Psoas muscle (tissue), 8 donors: ENCODE results near the gene LOXL1. TPM values are rescaled to one million over a fixed set of nuclear protein-coding genes. Genes with fewer than 3 reads are reported as not detected.

ENCODE experiments used
- ATAC-seq, 4 donors: fragments of 200-7000 bp; cut with Tn5 transposase; one replicate each; pipeline ENCODE4 v1.9.1; 2020; ENCODE audit warnings: moderate library complexity in 3 of 4, mild to moderate bottlenecking in 2 of 4
- DNase-seq, 2 donors: peaks; one replicate each; pipeline ENCODE4 v3.0.0-alpha.2; 2020
- H3K27ac ChIP-seq: fragments of 200-600 bp; one replicate; pipeline ENCODE4 v1.8.0; 2022
- H3K27me3 ChIP-seq, 3 donors: fragments of 200-600 bp in 1 of 3; one replicate each; pipeline versions ENCODE4 v1.6.1 to v1.8.0; 2013 to 2022; ENCODE audit warnings: low read length in 2 of 3, mild to moderate bottlenecking in 2 of 3, moderate library complexity in 1 of 3; ENCODE audit not compliant: insufficient read depth in 3 of 3
- H3K36me3 ChIP-seq, 2 donors: fragments of 200-600 bp in 1 of 2; one replicate each; pipeline versions ENCODE4 v1.6.1 to v1.8.0; 2013 to 2022; ENCODE audit warnings: low read depth in 1 of 2, mild to moderate bottlenecking in 1 of 2, moderate library complexity in 1 of 2; ENCODE audit not compliant: insufficient read depth in 1 of 2
- H3K4me1 ChIP-seq: fragments of 200-600 bp; one replicate; pipeline ENCODE4 v1.8.0; 2022
- H3K4me3 ChIP-seq: fragments of 200-600 bp; one replicate; pipeline ENCODE4 v1.8.0; 2022; ENCODE audit warnings: mild to moderate bottlenecking
- H3K9me3 ChIP-seq: fragments of 200-600 bp; one replicate; pipeline ENCODE4 v1.8.0; 2022
- WGBS, 3 donors: extraction: QIAGEN DNeasy Blood & Tissue Kit; methylation state at CpG; one replicate each; pipeline versions ENCODE4 v1.1.6 to v1.1.7; 2013; 5-methylcytosine and 5-hydroxymethylcytosine counted together
- intact Hi-C, 2 donors: fragments of 100-400 bp; cut with DNase I; formaldehyde crosslinking; loops; one replicate each; pipeline versions ENCODE4 v1.11.0 to v1.14.2; 2022
- polyA plus RNA-seq, 3 donors: library from polyadenylated mRNA; stranded (reverse); fragments of 200-250 nt; gene quantifications; one replicate each; pipeline ENCODE4 v1.2.3, GENCODE V29; 2013
- total RNA-seq, 4 donors: library from RNA; stranded (reverse); fragmentation: NEBNext Ultra II Directional in 2 of 4; extraction: Animal tissue kit (Norgen Biotek cat#: 25700) in 2 of 4; gene quantifications; one replicate each; pipeline versions ENCODE4 v1.2.1 to v1.2.4, GENCODE V29; 2021 to 2023
- TF ChIP-seq, protein P1 (sequence below): fragments of 200-600 bp; IDR thresholded peaks from one replicate; pipeline ENCODE4 v1.8.0; 2022; ENCODE audit warnings: antibody characterized with exemption
- donor health status: healthy with polysubstance abuse.
- donor health status: DM: no; HTN: no; CAD: no; lungs with moderate emphysema.
- donor health status: Bipolar disorder and iron deficiency.
- donor health status: healthy.
- donor health status: DM: yes; HTN: yes; CAD: no.
- donor health status: DM: no; HTN: no; CAD: no.
- donor health status: DM: no; HTN: no; CAD: no.
- donor health status: DM: yes; HTN: yes; CAD: no.

The LOXL1 gene
- total and polyA plus RNA-seq, 7 donors, result 1.6 to 8.7 (median 5.1) TPM

DNA sequence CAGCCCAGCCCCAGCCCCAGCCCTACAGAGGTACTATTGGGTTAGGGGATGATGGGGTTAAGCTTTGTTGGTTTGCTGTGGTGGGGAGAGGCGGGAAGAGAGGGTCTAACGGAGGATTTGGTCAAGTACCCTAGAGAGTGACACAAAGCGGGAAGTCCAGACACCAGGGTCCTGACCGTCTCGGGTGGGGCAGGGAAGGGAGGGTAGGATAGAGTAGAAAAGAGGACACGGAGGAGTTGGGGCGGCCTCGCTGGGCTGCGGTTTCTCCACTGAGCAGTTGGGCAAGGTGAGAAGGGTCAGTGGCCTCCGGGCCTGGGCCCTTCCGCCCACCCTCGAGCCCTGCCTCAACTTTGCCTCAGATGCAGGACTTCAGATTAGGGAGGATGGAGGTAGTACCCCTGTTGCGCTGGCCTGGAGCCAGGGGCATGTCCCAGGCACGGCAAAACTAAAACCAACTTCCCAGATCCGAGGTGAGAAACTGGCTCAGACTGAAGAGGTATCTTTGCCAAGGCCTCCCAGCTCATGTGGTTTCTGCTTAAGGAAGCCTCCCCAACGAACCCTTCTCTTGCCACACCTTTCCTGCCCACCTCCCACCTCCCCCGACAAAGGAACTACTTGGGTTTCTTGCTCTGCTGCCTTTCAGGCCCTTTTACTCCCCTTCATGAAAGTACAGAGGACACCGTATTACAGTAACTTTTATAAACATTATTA is 68.8 kb downstream of the LOXL1 start:
- DNase-seq (peak; percentile 39 to 69), ATAC-seq (peak in 2 of 4 donors; percentile 4 to 21)
- H3K4me1 ChIP-seq, result peaks cover 44% of the 10 kb centered on the region
- H3K36me3 ChIP-seq, result peaks cover 7 to 22% of the 10 kb centered on the region in 2 donors
- peak overlapping the region; percentile 79 for H3K27ac ChIP-seq
- intact Hi-C loops, result no loop called here
- H3K4me3 ChIP-seq, result peak overlapping the region; percentile 92
- TF ChIP-seq, protein P1, sequence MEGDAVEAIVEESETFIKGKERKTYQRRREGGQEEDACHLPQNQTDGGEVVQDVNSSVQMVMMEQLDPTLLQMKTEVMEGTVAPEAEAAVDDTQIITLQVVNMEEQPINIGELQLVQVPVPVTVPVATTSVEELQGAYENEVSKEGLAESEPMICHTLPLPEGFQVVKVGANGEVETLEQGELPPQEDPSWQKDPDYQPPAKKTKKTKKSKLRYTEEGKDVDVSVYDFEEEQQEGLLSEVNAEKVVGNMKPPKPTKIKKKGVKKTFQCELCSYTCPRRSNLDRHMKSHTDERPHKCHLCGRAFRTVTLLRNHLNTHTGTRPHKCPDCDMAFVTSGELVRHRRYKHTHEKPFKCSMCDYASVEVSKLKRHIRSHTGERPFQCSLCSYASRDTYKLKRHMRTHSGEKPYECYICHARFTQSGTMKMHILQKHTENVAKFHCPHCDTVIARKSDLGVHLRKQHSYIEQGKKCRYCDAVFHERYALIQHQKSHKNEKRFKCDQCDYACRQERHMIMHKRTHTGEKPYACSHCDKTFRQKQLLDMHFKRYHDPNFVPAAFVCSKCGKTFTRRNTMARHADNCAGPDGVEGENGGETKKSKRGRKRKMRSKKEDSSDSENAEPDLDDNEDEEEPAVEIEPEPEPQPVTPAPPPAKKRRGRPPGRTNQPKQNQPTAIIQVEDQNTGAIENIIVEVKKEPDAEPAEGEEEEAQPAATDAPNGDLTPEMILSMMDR, result no peak
- H3K9me3 ChIP-seq, result no peaks in the 10 kb centered on the region
- 2 to 3% (median 3%) methylated on average over 18 of the region's 18 CpGs for WGBS, 3 donors
- no peaks in the 10 kb centered on the region for H3K27me3 ChIP-seq

DNA sequence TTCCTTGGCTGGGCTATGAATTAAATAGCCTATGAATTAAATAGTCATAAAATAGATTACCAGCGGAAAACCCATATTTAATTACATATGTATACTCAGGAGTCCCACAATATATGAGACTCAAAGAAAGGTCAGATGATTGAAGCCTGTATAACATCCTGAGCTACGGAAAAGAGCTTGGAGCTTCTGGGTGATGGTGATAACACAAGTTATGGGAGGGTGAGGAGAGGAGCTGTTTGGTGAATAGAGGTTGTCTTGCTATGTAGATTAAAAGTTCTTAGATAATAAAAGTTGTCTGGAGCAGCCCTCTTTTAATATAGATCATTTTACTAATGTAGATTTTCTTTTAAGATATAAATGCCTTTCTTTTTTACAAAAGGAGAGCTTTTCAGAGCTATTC is 70.0 kb downstream of the LOXL1 start:
- H3K4me3 ChIP-seq, result peak overlapping the region; percentile 92
- intact Hi-C loops, result no loop called here
- TF ChIP-seq, protein P1, result no peak
- DNase-seq, result no peak
- peaks cover 7 to 28% of the 10 kb centered on the region in 2 donors for H3K36me3 ChIP-seq
- ATAC-seq, result no peak
- H3K27ac ChIP-seq, result peak overlapping the region; percentile 79
- H3K27me3 ChIP-seq, result no peaks in the 10 kb centered on the region
- 57 to 60% (median 58%) methylated on average over 2 of the region's 2 CpGs for WGBS, 3 donors
- H3K9me3 ChIP-seq, result no peaks in the 10 kb centered on the region
- peaks cover 43% of the 10 kb centered on the region for H3K4me1 ChIP-seq

DNA sequence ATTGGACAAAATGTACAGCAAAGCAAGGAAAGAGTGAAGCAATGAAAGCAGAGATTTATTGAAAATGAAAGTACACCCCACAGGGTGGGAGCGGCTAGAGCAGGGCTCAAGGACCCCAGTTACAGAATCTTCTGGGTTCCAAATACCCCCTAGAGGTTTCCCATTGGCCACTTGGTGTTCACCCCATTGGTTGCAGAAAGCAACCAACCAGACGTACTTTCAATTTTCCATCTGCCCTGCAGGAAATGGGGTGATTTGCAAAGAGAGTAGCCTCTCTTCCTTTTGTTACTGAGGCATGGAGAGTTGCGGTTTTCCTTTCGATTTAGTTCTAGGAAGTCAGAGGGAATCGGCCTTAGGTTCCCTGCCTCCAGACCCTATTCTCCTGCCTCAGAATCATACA is 70.7 kb downstream of the LOXL1 start:
- peak overlapping the region; percentile 92 for H3K4me3 ChIP-seq
- intact Hi-C loops, result no loop called here
- TF ChIP-seq, protein P1, result no peak
- WGBS, 3 donors, result 47 to 51% (median 50%) methylated on average over 5 of the region's 5 CpGs
- DNase-seq, result no peak
- H3K4me1 ChIP-seq, result peaks cover 43% of the 10 kb centered on the region
- peak overlapping the region; percentile 79 for H3K27ac ChIP-seq
- no peak for ATAC-seq
- H3K9me3 ChIP-seq, result no peaks in the 10 kb centered on the region
- H3K27me3 ChIP-seq, result no peaks in the 10 kb centered on the region
- H3K36me3 ChIP-seq, result peaks cover 7 to 31% of the 10 kb centered on the region in 2 donors

DNA sequence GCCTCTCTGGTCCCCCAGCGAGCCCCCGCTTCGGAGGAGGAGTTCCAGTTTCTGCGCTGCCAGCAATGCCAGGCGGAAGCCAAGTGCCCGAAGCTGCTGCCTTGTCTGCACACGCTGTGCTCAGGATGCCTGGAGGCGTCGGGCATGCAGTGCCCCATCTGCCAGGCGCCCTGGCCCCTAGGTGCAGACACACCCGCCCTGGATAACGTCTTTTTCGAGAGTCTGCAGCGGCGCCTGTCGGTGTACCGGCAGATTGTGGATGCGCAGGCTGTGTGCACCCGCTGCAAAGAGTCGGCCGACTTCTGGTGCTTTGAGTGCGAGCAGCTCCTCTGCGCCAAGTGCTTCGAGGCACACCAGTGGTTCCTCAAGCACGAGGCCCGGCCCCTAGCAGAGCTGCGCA is 71.7 kb downstream of the LOXL1 start:
- peak overlapping the region; percentile 92 for H3K4me3 ChIP-seq
- ATAC-seq, result no peak
- H3K4me1 ChIP-seq, result peaks cover 35% of the 10 kb centered on the region
- no peak overlapping the region for H3K27ac ChIP-seq
- DNase-seq, result no peak
- H3K27me3 ChIP-seq, result no peaks in the 10 kb centered on the region
- peaks cover 7 to 38% of the 10 kb centered on the region in 2 donors for H3K36me3 ChIP-seq
- WGBS, 3 donors, result 87 to 90% (median 88%) methylated on average over 27 of the region's 27 CpGs
- intact Hi-C loops, result no loop called here
- TF ChIP-seq, protein P1, result no peak
- H3K9me3 ChIP-seq, result no peaks in the 10 kb centered on the region

Other genes with a start within 250 kb of the LOXL1 start
- gene CD276, start 242.1 kb upstream of the LOXL1 start, total RNA-seq, result 1 to 10 TPM; 7.5 to 8.9 (median 8.9) TPM
- gene CD276, start 242.1 kb upstream of the LOXL1 start, polyA plus RNA-seq, result 10 to 100 TPM in 1 of 3 donors, 1 to 10 TPM in 2; 7.3 to 15.0 (median 7.7) TPM
- gene INSYN1, start 173.1 kb upstream of the LOXL1 start, total RNA-seq, result 10 to 100 TPM in 1 of 4 donors, 1 to 10 TPM in 3; 3.8 to 10.8 (median 5.7) TPM
- 1 to 10 TPM in 2 of 3 donors, under 1 TPM in 1; 0.42 to 2.5 (median 1.6) TPM for gene INSYN1, start 173.1 kb upstream of the LOXL1 start, polyA plus RNA-seq
- gene TBC1D21, start 52.9 kb upstream of the LOXL1 start, total RNA-seq, result not detected
- not detected for gene TBC1D21, start 52.9 kb upstream of the LOXL1 start, polyA plus RNA-seq
- 10 to 100 TPM; 18.3 to 26.2 (median 22.7) TPM for gene STOML1, start 65.8 kb downstream of the LOXL1 start, total RNA-seq
- gene STOML1, start 65.8 kb downstream of the LOXL1 start, polyA plus RNA-seq, result 10 to 100 TPM; 22.0 to 34.4 (median 33.0) TPM
- gene PML, start 68.3 kb downstream of the LOXL1 start, total RNA-seq, result 10 to 100 TPM; 15.0 to 22.6 (median 15.6) TPM
- 10 to 100 TPM in 1 of 3 donors, 1 to 10 TPM in 2; 6.7 to 10.2 (median 7.5) TPM for gene PML, start 68.3 kb downstream of the LOXL1 start, polyA plus RNA-seq
- 1 to 10 TPM in 1 of 4 donors, under 1 TPM in 1, not detected in 2; 0.08 to 1.1 TPM for gene GOLGA6A, start 156.1 kb downstream of the LOXL1 start, total RNA-seq
- under 1 TPM in 1 of 3 donors, not detected in 2; 0.16 TPM for gene GOLGA6A, start 156.1 kb downstream of the LOXL1 start, polyA plus RNA-seq
- 1 to 10 TPM; 1.1 to 2.2 (median 1.6) TPM for gene ISLR2, start 204.1 kb downstream of the LOXL1 start, total RNA-seq
- gene ISLR2, start 204.1 kb downstream of the LOXL1 start, polyA plus RNA-seq, result 1 to 10 TPM; 1.2 to 1.7 (median 1.4) TPM
- gene ISLR, start 247.2 kb downstream of the LOXL1 start, total RNA-seq, result 10 to 100 TPM in 2 of 4 donors, 1 to 10 TPM in 2; 2.6 to 18.0 (median 7.8) TPM
- 1 to 10 TPM; 2.6 to 4.1 (median 4.1) TPM for gene ISLR, start 247.2 kb downstream of the LOXL1 start, polyA plus RNA-seq